Activated T-cell treated with anti-CD3 and anti-CD28 coated beads, Interleukin-2, amount 50 U/mL, for 48 hours (primary cell): ENCODE measurements around the gene PHACTR3.

Source experiments
- DNase-seq, 2 experiments: peaks; one replicate each; pipeline ENCODE4 v3.0.0-alpha.2; 2020

The PHACTR3 gene

DNA sequence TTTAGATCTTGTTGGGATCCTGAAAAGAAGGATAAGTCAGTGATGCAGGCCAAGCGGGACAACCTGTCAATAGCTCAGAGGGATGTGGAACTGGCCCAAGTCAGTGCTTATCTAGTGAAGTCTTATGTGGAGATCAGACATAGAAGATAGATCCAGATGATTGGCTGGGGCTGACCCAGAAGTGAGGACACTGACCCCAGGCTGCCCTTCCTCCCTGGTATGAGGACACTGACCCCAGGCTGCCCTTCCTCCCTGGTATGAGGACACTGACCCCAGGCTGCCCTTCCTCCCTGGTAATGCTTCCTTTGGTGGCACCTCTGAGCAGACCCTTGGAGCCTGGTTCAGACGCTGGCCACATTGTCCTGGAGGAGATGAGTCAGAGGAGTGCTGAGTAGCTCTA lies 159.7 kb downstream of the PHACTR3 start:
- DNase-seq: no peak

GRCh38 chr20:59765599-59766177 lies 161.3 kb downstream of the PHACTR3 start:
- no peak for DNase-seq

- no peak for DNase-seq
Observed at GRCh38 chr20:59767656-59768055, 163.3 kb downstream of the PHACTR3 start.

DNA sequence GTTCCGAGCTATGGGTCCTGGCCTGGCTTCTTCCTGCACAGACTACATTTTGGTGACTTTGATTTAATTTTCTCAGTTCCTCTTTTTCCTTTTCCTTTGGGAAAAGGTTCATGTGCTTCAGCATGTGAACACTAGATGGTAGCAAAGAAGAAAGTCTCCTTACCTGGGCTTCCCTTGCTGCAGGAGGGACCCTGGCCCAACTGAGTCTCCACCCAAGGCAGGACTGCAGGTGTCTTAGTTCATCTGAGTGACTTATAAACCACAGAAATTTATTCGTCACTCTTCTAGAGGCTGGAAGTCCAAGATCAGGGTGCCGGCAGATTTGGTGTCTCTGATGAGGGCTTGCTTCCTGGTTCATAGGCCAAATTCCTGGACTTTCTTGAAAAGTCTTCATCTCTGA lies 165.9 kb downstream of the PHACTR3 start:
- no peak for DNase-seq

GRCh38 chr20:59770851-59771250 lies 166.5 kb downstream of the PHACTR3 start:
- DNase-seq: no peak

DNA sequence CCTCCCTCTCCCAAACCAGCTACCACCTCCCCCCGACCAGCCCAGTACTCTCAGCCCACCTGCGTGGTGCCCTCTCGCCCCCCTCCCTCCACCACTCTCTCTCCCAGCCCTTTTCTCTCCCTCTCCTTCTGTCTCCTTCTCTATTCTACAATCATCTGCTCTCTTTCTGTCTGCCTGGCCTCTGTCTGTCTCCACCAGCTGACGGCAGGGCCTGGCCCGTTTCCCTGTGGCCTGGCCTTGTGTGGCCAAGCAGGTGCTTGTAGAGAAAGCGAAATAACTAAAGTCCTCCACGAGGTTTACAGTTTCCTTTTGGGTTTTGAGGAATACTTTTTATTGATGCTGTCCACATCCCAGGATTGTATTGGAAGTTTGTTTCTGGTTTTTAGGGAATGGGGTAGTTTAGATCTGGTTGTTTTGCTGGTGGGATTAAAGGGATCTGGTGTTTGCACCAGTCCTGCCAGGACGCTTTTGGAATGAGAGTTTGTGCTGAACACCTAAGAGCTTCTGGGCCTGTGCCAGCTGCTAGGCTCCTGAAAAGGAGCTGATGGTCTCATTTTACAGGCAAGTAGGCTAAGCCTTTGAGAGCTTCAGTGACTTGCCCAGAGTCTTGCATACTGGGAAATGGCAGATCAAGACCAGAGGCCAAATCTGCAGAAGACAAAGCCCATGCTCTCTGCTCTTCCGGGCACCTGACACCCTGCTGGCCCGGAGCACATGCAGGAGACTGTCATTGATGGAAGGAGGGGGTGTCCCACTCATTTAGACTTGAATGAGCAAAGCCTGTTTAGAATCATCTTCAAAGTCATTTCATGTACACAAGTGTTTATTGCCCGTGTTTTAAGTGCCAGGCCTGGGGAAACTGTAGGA lies 167.4 kb downstream of the PHACTR3 start:
- no peak for DNase-seq

- no peak for DNase-seq
Observed at GRCh38 chr20:59772373-59772705, 168.0 kb downstream of the PHACTR3 start.

GRCh38 chr20:59772931-59773913 lies 168.9 kb downstream of the PHACTR3 start:
- DNase-seq: no peak

- DNase-seq: no peak
Observed at GRCh38 chr20:59774204-59774641, 169.9 kb downstream of the PHACTR3 start.

DNA sequence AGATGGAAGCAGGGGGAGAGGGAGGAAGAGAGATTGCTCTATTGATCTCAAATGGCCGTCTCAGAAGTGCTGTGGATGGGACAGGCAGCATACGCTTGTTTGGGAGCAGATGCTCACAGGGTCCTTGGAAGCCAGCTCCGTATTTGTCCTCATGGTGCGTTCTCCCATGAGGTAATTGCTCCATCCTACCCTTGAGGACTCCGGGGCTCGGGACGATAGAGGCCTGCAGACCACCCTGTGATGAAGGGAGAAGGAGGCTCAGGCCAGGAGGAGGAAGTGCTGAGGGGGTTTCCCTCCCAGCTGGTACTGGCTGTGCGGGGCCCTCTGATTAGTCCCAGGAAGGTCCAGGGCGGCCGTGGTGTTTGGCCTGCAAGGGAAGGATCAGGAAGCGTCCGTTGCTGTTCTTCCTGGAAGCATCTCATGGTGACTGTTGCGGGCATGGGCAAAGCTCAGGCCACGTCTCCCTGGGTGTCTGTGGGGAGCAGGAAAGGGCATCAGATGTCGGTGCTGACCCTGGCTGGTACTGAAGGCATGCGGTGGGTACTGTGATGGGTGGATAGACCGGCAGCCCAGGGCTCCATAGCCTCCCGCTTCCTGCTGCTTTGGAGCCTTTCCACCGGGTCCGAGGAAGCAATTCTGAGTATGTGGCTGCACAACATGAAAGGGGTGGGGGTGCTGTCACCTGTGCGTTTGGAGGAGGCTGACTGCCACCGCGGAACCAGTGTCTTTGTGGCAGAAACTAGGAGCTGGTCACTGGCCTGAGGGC lies 170.8 kb downstream of the PHACTR3 start:
- DNase-seq: no peak

GRCh38 chr20:59775687-59776055 lies 171.3 kb downstream of the PHACTR3 start:
- DNase-seq: no peak

DNA sequence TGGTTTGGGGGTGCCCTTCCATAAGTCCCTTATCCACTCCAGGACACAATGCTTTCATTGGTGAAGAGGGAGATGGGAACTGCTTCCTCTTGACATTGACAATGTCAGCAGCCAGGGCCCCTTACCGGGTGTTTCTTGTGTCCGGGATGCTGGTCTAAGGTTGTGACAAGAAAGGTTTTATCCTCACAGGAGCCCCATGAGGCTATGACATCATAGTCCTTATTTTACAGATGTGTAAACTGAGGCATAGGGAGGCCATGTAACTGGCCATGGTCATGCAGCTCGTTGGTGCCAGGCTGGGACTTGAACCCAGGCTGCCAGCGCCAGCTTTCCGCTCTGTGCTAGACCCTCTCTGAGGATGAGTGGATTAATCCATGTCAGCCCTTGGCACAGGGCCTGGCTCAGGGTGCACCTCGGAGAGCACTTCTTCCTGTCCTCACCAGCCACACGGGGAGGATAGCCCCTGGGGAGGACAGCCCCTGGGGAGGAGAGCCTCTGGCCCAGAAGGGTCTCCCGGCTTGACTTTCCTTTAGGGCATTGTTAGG lies 171.8 kb downstream of the PHACTR3 start:
- DNase-seq: no peak

GRCh38 chr20:59776626-59777330 lies 172.4 kb downstream of the PHACTR3 start:
- DNase-seq: no peak

GRCh38 chr20:59777331-59777725 lies 173.0 kb downstream of the PHACTR3 start:
- DNase-seq: no peak

DNA sequence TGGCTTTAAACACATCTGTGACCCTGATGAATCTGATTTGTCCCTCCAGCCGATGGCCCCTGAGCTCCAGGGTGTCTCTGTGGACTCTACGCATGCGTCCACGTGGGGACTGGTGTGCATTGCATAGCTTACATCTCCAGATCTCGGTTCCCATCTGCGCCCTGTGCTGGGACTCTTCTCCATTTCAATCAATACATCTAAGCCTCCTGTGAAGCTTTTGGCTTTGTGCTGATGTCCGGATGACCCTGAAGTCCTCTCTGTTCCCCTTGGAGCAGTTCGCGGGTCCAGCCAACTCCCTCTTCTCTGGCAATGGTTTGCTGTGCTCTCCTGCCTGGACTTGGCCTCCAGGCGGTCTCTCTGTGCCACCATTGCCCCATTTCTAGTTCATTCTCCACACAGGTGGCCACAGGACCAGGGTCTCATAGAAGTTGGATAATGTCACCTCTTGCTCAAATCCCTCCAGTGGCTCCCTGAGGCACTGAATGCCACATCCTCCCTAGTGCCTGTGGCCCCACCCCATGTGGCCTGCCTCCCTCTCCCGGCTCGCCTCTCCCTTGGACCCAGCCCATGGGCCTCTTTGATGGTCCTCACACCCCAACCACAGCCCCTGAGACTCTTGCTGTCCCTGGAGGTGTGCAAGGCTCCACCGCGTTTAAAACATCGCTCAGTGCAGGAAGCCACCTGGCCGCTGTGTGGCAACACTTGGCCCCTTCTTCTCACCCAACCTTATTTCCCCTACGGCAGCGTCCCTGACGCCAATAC lies 173.7 kb downstream of the PHACTR3 start:
- no peak for DNase-seq

DNA sequence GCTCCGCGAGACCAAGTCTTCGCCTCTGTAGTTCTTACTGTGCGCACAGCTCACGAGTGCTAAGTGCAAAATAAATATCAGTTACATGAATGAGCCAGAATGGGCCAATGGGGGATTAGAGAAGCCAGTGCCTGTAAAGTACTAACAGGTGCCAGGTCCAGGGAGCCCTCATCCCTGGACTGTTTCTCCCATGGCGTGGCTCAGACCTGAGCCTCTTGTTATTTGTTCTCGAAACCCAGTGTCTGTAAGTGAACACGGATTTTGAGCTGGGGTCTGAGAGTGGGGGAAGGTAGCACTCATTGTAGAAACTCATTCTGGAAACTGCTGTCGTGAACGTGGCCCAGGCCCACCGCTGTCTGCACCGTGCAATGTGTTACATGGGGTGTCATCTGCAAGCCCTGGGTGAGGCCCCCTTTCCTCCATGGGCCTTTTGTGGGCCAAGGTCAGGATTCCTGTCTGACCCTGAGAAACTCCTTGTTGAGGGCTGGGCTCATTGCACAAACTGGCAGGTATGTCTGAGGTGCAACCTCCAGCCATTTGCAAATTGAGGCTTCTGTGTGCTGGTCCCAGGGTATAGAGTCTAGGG lies 174.4 kb downstream of the PHACTR3 start:
- DNase-seq: peak in 1 of 2 experiments; percentile 2

DNA sequence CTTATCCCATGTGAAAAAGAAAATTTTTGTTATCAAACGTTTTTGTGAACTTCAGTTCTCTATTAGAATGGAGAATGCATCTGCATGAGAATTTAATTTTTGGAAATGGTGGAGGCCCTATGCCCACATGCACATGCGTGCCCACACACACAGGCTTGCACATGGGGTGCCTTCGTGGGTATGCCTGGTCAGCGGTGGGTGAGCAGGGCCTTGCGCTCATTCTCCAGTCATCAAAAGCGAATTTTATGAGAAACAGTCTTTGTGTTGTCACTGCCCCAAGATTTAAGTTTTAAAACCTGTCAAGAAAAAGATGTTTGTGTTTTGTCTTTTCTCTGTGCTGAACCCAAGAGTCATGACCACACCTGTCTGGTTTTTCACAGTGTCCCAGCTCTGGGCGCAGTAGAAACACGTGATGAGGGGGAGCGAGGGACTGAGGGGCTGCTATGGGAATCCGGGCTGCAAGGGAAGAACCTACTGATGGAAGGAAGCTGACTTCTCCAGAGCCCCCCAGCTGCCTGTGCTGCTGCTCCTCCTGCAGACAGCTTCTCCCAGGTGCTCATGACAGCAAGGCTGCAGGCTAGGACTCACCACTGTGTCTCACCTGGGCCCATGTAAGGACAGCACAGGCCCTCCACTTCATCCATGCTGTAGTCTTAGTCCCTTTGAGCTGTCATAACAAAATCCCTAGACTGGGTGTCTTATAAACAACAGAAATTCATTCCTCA lies 175.5 kb downstream of the PHACTR3 start:
- DNase-seq: no peak

- no peak for DNase-seq
Observed at GRCh38 chr20:59780494-59781185, 176.3 kb downstream of the PHACTR3 start.

DNA sequence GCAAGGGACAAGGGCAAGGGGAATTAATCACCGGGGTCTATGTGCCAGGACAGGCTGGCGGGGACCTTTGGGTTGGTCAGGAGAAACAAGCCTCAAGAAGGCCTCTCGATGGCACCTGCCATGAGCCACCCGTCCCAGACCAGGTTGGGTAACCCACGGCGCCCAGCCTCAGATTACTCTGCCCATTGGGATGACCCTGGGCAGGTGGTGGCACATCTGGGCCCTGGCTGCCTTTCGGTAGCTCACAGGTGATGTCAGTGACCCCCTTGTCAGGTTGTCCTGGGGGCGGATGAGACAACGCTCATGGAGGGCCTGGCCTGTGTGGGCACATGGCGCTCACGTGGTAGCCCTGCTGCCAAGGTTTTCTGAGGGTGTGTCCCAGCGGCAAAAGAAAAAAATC lies 176.9 kb downstream of the PHACTR3 start:
- no peak for DNase-seq
